Ovary (tissue), 9 donors: ENCODE results near the gene ACE. TPM values are rescaled to one million over a fixed set of nuclear protein-coding genes. Genes with fewer than 3 reads are reported as not detected.

Experiments used
- DNase-seq, 5 donors: peaks; one replicate each; pipeline ENCODE4 v3.0.0-alpha.2; 2019 to 2020
- H3K27ac ChIP-seq, 2 donors: fragments of 200-600 bp; one replicate each; pipeline versions ENCODE4 v1.5.1 to v1.8.0; 2019 to 2022
- H3K27me3 ChIP-seq: fragments of 200-600 bp; one replicate; pipeline ENCODE4 v1.8.0; 2022
- H3K36me3 ChIP-seq: fragments of 200-600 bp; sonication (generic); one replicate; pipeline ENCODE4 v1.5.1; 2019
- H3K4me1 ChIP-seq: one replicate; pipeline ENCODE4 v1.8.1; 2013; ENCODE audit warnings: mild to moderate bottlenecking, moderate library complexity; ENCODE audit not compliant: insufficient read depth
- H3K4me3 ChIP-seq: fragments of 200-600 bp; sonication (generic); one replicate; pipeline ENCODE4 v1.5.1; 2017
- H3K9me3 ChIP-seq, 2 donors: fragments of 200-600 bp in 1 of 2; sonication (generic) in 1 of 2; one replicate each; pipeline versions ENCODE4 v1.5.1 to v1.8.1; 2013 to 2019; ENCODE audit warnings: mild to moderate bottlenecking in 1 of 2, moderate library complexity in 1 of 2
- EP300 ChIP-seq: sonication (generic); formaldehyde crosslinking; IDR thresholded peaks from one replicate; pipeline ENCODE4 v1.6.1; 2017; ENCODE audit warnings: antibody characterized with exemption
- POLR2A ChIP-seq: fragments of 450-650 bp; IDR thresholded peaks from one replicate; pipeline ENCODE4 v1.6.1; 2017; ENCODE audit warnings: antibody characterized with exemption, mild to moderate bottlenecking, moderate library complexity
- WGBS, 3 donors: extraction: QIAGEN DNeasy Blood & Tissue Kit in 1 of 3; methylation state at CpG; one replicate each; pipeline versions ENCODE4 v1.1.5 to v1.1.7; 2013 to 2017; 5-methylcytosine and 5-hydroxymethylcytosine counted together
- intact Hi-C, 4 donors: fragments of 100-400 bp; cut with DNase I; formaldehyde crosslinking; loops; one replicate each; pipeline versions ENCODE4 v1.11.0 to v1.15.1; 2022 to 2023
- polyA plus RNA-seq, 2 donors: library from polyadenylated mRNA; stranded (reverse); fragments of 200-250 nt in 1 of 2; fragments of 350-450 nt in 1 of 2; fragmentation: Illumina TruSeq in 1 of 2; extraction: RNeasy Lipid Tissue Mini Kit (QIAGEN cat#74804) in 1 of 2; gene quantifications; one replicate each; pipeline ENCODE4 v1.2.3, GENCODE V29; 2013 to 2014
- total RNA-seq, 7 donors: library from RNA; depleted of rRNA in 2 of 7; stranded (reverse); fragments of >200 nt in 2 of 7; fragmentation: NEBNext Ultra II Directional in 3 of 7; extraction: Animal tissue kit (Norgen Biotek cat#: 25700) in 3 of 7; gene quantifications; one replicate each; pipeline versions ENCODE4 v1.1.0 to v1.2.4, GENCODE V29; 2016 to 2023
- TF ChIP-seq, protein P1 (sequence below), 3 donors: fragments of 450-650 bp in 2 of 3; fragments of 200-600 bp in 1 of 3; IDR thresholded peaks; one replicate each; pipeline versions ENCODE4 v1.5.1 to v1.8.0; 2016 to 2022; ENCODE audit warnings: antibody characterized with exemption in 3 of 3, mild to moderate bottlenecking in 1 of 3
- donor health status: DM: no; HTN: no; CAD: no; lungs with moderate emphysema.
- donor health status: DM: no; HTN: no; CAD: no.
- donor health status: Bipolar disorder and iron deficiency.
- donor health status: DM: yes; HTN: yes; CAD: no.
- donor health status: DM: no; HTN: no; CAD: no.
- donor health status: DM: yes; HTN: yes; CAD: no.

The ACE gene
- total and polyA plus RNA-seq, 9 donors = 2.9 to 8.1 (median 5.1) TPM

DNA sequence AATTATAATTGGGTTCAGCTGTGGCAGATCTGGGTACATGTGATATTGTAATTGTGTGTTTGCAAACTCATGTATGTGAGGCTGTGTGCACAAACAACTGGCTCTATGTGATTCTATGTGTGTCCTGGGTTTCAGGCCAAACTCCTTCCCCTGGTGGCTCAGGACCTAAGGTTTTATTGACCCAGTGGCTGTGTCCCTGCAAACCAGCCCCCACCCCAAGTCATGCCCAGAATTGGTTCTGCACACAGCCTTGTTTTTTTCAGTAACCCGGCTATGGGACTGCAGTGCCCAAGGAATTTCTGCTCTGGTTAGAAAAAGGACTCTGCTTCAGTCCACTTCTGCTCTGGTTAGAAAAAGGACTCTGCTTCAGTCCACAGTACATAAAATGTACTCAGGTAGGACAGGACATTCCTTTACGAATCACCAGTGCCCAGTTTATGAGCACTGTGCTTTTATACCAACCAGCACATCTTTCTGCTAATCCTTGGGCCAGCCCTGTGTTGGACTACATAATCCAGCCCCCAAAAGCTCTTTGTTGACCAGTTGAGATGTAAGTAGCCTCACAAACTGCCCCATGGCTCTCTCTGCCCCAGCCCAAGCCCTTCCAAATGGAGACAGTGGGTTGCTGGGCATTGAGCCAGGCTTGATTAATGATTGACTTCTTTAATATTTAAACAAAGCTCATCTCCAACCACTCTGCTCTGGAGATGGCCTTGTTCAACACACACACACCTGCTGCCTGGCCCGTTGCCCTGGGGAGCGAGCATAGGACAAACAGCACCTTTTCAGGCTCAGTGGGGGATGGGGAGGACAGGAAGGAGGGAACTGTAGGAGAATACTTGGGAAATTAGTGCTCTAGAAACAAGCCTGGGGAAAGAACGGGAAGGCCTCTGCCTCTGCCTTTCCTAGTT lies 43.4 kb downstream of the ACE start:
- no peak overlapping the region for H3K27ac ChIP-seq

GRCh38 chr17:63523253-63523855 lies 46.5 kb downstream of the ACE start, which contains the start of gene KCNH6:
Gene KCNH6 (plus strand): TSS chr17:63523358. CDS start chr17:63523414, 56 bp downstream.
- no peak for DNase-seq
- no peak within 1 kb of the TSS for H3K4me3 ChIP-seq
- H3K9me3 ChIP-seq = no peaks in the 10 kb centered on the region
- 9 to 11% (median 9%) methylated on average over 37 to 38 of the region's 38 CpGs for WGBS, 3 donors
- intact Hi-C loops = no loop called here
- TF ChIP-seq POLR2A = no peak
- no peak for TF ChIP-seq EP300
- TF ChIP-seq, protein P1, sequence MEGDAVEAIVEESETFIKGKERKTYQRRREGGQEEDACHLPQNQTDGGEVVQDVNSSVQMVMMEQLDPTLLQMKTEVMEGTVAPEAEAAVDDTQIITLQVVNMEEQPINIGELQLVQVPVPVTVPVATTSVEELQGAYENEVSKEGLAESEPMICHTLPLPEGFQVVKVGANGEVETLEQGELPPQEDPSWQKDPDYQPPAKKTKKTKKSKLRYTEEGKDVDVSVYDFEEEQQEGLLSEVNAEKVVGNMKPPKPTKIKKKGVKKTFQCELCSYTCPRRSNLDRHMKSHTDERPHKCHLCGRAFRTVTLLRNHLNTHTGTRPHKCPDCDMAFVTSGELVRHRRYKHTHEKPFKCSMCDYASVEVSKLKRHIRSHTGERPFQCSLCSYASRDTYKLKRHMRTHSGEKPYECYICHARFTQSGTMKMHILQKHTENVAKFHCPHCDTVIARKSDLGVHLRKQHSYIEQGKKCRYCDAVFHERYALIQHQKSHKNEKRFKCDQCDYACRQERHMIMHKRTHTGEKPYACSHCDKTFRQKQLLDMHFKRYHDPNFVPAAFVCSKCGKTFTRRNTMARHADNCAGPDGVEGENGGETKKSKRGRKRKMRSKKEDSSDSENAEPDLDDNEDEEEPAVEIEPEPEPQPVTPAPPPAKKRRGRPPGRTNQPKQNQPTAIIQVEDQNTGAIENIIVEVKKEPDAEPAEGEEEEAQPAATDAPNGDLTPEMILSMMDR (IDR thresholded peaks at IDR 0.05) = no peak
- H3K27me3 ChIP-seq = no peaks in the 10 kb centered on the region
- H3K4me1 ChIP-seq = peaks cover 1% of the 10 kb centered on the region
- H3K36me3 ChIP-seq = no peaks in the 10 kb centered on the region
- no peak within 1 kb of the TSS for H3K27ac ChIP-seq

More for the DNA sequence above, 43.4 kb downstream of the ACE start:
- no peak for TF ChIP-seq EP300
- TF ChIP-seq POLR2A = no peak
- TF ChIP-seq, protein P1 (IDR thresholded peaks at IDR 0.05) = no peak
- Histone ChIP-seq H3K4me1 (peaks cover 1% of the 10 kb centered on the region), H3K27me3 (no peaks in the 10 kb centered on the region), H3K9me3 (no peaks in the 10 kb centered on the region), H3K4me3 (no peak overlapping the region), H3K36me3 (no peaks in the 10 kb centered on the region)
- intact Hi-C loops = no loop called here
- WGBS, 3 donors = 49 to 53% (median 49%) methylated on average over 5 of the region's 5 CpGs
- DNase-seq = no peak

DNA sequence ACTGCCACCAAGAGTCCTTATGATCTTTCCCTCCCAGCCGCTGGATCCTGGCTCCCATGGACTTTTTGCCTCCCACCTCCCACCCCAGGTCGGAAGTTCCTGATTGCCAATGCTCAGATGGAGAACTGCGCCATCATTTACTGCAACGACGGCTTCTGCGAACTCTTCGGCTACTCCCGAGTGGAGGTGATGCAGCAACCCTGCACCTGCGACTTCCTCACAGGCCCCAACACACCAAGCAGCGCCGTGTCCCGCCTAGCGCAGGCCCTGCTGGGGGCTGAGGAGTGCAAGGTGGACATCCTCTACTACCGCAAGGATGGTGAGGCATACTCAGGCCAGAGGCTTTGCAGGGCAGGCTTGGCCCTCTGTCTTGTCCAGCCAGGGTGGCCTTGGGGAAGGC lies 47.2 kb downstream of the ACE start:
- Histone ChIP-seq H3K27ac (no peak overlapping the region), H3K4me1 (peaks cover 1% of the 10 kb centered on the region), H3K27me3 (no peaks in the 10 kb centered on the region), H3K36me3 (no peaks in the 10 kb centered on the region), H3K9me3 (no peaks in the 10 kb centered on the region), H3K4me3 (no peak overlapping the region)
- TF ChIP-seq POLR2A (no peak), EP300 (no peak)
- TF ChIP-seq, protein P1 (IDR thresholded peaks at IDR 0.05) = no peak
- 87 to 94% (median 90%) methylated on average over 14 of the region's 14 CpGs for WGBS, 3 donors
- DNase-seq = no peak
- intact Hi-C loops = no loop called here

DNA sequence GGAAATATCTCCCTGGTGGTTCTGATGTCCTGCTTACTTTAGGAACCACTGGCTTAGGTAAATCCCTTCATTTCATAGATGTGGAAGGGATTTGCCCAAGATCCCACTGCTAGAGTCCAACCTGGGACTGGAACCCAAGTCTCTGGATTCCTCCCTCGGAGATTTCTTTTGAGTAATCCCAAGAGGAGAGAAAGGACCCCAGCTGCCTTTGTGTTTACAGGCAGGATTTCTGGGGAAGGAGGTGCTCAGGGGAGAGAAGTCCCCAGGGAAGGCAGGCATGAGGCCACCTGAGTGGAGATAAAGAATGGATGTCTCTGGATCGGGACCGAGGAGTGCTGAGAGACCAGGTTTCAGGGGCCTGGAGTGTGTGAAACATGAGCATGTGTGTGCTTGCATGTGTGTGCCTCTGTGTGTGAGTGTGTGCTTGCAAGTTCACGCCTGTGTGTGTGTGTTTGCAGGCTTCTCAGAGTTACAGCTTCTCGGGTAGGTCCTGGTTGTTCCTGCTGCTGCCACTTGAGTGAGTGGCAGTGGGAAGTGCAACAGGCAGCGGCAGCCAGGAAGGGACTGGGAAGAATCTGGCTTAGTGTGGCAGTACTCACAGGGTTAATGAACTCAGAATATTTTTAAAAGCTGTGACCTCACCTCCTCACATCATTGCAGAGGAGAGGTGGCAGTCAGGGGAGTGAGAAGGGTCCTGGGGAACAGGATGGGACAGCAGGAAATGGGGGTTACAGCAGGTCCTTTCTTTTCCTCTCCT lies 48.5 kb downstream of the ACE start:
- Histone ChIP-seq H3K36me3 (no peaks in the 10 kb centered on the region), H3K9me3 (no peaks in the 10 kb centered on the region), H3K4me3 (no peak overlapping the region), H3K27me3 (no peaks in the 10 kb centered on the region), H3K27ac (no peak overlapping the region), H3K4me1 (peaks cover 1% of the 10 kb centered on the region)
- whole genome bisulfite sequencing, 3 donors = 65 to 71% (median 68%) methylated on average over 6 of the region's 6 CpGs
- no peak for TF ChIP-seq POLR2A
- no peak for TF ChIP-seq EP300
- TF ChIP-seq, protein P1 (IDR thresholded peaks at IDR 0.05) = no peak
- DNase-seq = no peak
- intact Hi-C loops = no loop called here
